ENCODE measurements around the gene USP54. TPM values are rescaled to one million over a fixed set of nuclear protein-coding genes. Genes with fewer than 3 reads are reported as not detected.

Gene USP54
- total and polyA plus RNA-seq, 9 of the 15 experiments (the other 6 are each of a cell fraction or from before 2014, with no cell fraction given): 3.8 to 40.1 (median 16.9) TPM

DNA sequence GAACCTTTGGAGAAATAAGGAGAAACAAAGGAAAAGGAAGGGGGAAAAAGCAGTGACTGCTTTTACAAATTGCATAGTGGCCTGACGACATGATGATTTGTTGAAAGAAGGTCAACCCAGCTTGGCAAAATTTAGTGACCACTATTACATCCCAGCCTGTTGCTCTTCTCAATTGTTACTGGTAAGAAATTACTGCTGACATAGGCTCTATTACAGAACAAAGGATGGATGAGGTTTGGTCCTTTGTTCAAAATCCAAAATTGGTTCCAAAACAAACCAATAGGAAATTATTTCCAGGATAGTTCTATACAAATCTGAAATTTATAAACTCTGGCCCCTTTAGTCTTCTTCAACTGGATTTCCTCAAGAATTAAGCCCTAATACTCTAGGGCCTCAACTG lies 39.6 kb downstream of the USP54 start:
- FAIRE-seq (no peak), ATAC-seq (no peak), DNase-seq (ENCODE audit: extremely low read depth in 1 of 4, low spot score in 3 of 4) (no peak)
- no peaks in the 10 kb centered on the region for H3K9me3 ChIP-seq (replicated peaks; ENCODE audit: control insufficient read depth, insufficient read depth, low read depth, low read length)
- no peak overlapping the region for H3K4me3 ChIP-seq
- no peaks in the 10 kb centered on the region; a peak in 1 of 5 replicates for H3K4me1 ChIP-seq (replicated peaks in 1 of 2; ENCODE audit: control insufficient read depth in 2 of 2, insufficient read depth in 2 of 2, low read length in 2 of 2)
- H4K20me1 ChIP-seq (replicated peaks; ENCODE audit: control insufficient read depth, insufficient read depth, low read length): no peaks in the 10 kb centered on the region
- ChIA-PET CTCF (ENCODE audit: low intra/inter-chr PET ratio) (no interaction called here), POLR2A (interaction anchor here (0.7 kb wide), 1 partner anchor 208 kb away, joined by 3 read pairs; no protein-coding TSS in a partner anchor)
- in situ Hi-C loops (cut with MboI): no loop called here
- H2AFZ ChIP-seq (ENCODE audit: low read depth, low read length): no peak overlapping the region
- TF ChIP-seq NEUROD1 (IDR thresholded peaks at IDR 0.05; ENCODE audit: borderline replicate concordance, low read depth, low read length, partially characterized antibody): no peak
- peak; percentile 60 for TF ChIP-seq ZNF316 (IDR thresholded peaks at IDR 0.05)
- TF ChIP-seq MAFF (IDR thresholded peaks at IDR 0.05; ENCODE audit: low read length): peak; percentile 28
- TF ChIP-seq TCF7 (IDR thresholded peaks at IDR 0.05; ENCODE audit: borderline replicate concordance): no peak
- TF ChIP-seq, protein P1, sequence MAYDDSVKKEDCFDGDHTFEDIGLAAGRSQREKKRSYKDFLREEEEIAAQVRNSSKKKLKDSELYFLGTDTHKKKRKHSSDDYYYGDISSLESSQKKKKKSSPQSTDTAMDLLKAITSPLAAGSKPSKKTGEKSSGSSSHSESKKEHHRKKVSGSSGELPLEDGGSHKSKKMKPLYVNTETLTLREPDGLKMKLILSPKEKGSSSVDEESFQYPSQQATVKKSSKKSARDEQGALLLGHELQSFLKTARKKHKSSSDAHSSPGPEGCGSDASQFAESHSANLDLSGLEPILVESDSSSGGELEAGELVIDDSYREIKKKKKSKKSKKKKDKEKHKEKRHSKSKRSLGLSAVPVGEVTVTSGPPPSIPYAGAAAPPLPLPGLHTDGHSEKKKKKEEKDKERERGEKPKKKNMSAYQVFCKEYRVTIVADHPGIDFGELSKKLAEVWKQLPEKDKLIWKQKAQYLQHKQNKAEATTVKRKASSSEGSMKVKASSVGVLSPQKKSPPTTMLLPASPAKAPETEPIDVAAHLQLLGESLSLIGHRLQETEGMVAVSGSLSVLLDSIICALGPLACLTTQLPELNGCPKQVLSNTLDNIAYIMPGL (CRISPR knock-in tag; IDR thresholded peaks at IDR 0.05): no peak
- TF ChIP-seq MAFG (tag; conservative IDR thresholded peaks at IDR 0.05): 0 out of 2 replicates have a peak, but pooled peaks have one; percentile 8
- peak; percentile 37; the same call in 1 of the 2 replicates for TF ChIP-seq MAFK (IDR thresholded peaks at IDR 0.05; ENCODE audit: low read length)
- WGBS (ENCODE audit: insufficient coverage, low coverage, missing lambda C conversion rate): 71% methylated on average over 1 of the region's 1 CpG
- no peaks in the 10 kb centered on the region for H3K79me2 ChIP-seq (ENCODE audit: control insufficient read depth, insufficient read depth, low read length)
- H3K36me3 ChIP-seq (ENCODE audit: control insufficient read depth, insufficient read depth, low read length): no peaks in the 10 kb centered on the region
- H3K9me1 ChIP-seq (ENCODE audit: control insufficient read depth, insufficient read depth, low read length): no peaks in the 10 kb centered on the region
- H3K27ac ChIP-seq (ENCODE audit: extremely low read depth, low read depth, low read length): no peak overlapping the region
- H3K27me3 ChIP-seq (ENCODE audit: control insufficient read depth in 2 of 2, insufficient read depth in 2 of 2, low read length in 2 of 2): no peaks in the 10 kb centered on the region
- BruUV-seq (replicated peaks): no TSS peak
- H3K9ac ChIP-seq (ENCODE audit: insufficient read depth in 1 of 2, low read depth in 2 of 2, low read length in 2 of 2): no peak overlapping the region
- intact Hi-C loops (cut with micrococcal nuclease): no loop called here
- H3K4me2 ChIP-seq (ENCODE audit: insufficient read depth, low read length): no peak overlapping the region

All from K562 (cell line).